GM19438 (cell line): ENCODE data around the gene NTM.
"Not testable (repeated sequence)": the region's sequence is repeated elsewhere in the genome, so short reads cannot be mapped to it uniquely, and the experiment has no call there.

Experiments used
- ATAC-seq: cut with Tn5 transposase; IDR thresholded peaks from one replicate; pipeline ENCODE4 v1.9.1; 2021; ENCODE audit warnings: low read depth; ENCODE audit not compliant: unreplicated experiment

The NTM gene

DNA sequence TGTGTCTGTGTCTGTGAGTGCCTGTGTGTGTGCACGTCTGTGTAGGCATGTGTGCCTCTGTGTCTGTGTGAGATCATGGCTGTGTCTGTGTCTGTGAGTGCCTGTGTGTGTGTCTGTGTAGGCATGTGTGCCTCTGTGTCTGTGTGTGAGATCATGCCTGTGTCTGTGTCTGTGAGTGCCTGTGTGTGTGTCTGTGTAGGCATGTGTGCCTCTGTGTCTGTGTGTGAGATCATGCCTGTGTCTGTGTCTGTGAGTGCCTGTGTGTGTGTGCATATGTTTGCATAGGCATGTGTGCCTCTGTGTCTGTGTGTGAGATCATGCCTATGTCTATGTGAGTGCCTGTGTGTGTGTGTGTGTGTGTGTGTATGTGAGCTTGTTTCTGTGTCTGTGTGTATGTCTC, 310.0 kb downstream of the NTM start:
- not testable (repeated sequence) for ATAC-seq

GRCh38 chr11:131681920-131682319, 311.5 kb downstream of the NTM start:
- ATAC-seq, result no peak

DNA sequence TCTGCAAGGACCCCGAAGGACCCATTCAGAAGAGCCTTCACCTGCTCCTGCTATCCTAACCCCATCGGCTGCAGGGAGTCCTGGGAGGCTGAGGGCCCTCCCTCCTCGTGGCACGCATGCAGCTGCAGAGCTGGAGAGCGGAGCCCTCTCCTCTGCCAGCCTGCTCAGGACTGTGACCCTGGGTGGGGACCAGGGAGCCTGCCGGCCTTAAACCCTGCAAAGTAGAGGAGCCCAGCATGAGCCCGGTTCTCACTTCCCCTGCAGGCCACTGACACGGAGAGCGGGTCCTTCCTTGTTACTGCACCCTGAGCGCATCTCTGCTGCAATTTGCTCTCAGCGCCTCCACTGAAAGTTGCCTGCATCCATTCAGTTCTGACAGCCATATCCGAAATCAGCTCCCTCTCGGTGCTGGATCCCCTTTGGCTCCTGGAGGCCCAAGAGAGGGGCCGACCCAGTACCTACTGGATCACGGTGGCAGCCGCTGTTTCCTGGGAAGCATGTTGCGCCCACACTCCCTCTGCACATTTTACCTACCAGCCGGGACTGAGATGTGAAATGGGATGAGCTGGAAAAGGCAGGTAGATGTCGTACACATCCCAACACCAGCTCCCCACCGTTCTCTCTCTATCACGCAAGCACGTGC, 312.1 kb downstream of the NTM start:
- ATAC-seq, result no peak

- ATAC-seq, result no peak
These were observed 312.7 kb downstream of the NTM start for GRCh38 chr11:131683131-131683530.

- ATAC-seq, result no peak
These were observed 313.3 kb downstream of the NTM start for GRCh38 chr11:131683666-131684065.

- ATAC-seq, result no peak
These were observed 314.0 kb downstream of the NTM start for GRCh38 chr11:131684111-131685060.

DNA sequence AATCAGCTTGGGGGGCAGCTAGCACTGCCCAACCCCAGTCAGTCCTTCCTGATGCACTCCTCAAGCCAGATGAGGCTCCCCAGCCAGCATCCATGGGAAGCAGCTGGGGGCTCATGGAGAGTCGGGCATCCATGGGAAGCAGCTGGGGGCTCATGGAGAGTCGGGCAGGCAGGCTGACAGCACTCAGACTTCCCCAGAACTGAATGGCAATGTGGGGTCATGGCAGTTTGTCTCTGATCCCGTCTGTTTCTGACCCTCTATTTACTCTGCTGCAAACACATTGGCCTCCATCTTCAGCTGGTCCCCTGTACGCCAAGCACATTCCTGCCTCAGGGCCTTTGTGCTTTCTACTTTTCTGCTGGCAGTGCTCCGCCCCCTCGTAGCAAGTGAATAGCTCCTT, 314.8 kb downstream of the NTM start:
- no peak for ATAC-seq

- no peak for ATAC-seq
These were observed 315.5 kb downstream of the NTM start for GRCh38 chr11:131685906-131686305.

- ATAC-seq, result no peak
These were observed 316.4 kb downstream of the NTM start for GRCh38 chr11:131686836-131687235.

GRCh38 chr11:131687291-131688047, 317.1 kb downstream of the NTM start:
- ATAC-seq, result no peak

GRCh38 chr11:131688048-131688693, 317.8 kb downstream of the NTM start:
- ATAC-seq, result peak; percentile 63

GRCh38 chr11:131689049-131689925, 318.9 kb downstream of the NTM start:
- ATAC-seq, result no peak

GRCh38 chr11:131690362-131690761, 319.9 kb downstream of the NTM start:
- ATAC-seq, result no peak

DNA sequence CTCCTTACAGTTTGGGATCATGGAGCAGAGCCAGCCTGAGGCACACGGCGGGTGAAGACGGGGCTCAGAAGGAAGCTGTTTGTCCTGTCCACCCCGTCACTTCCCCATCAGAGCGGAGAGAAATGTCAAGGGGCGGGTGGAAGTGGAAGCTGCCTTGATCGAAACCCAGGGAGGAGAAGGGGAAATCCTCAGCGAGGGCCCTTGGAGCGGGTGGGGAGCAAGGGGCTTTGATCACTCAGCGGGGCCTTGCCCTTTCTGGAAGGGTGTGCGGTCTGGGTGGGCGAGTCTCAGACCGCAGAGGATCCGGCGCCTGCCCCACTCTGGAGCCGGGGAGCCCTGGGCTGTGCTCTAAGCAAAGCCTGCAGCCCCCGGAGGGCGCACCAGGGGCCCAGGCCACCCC, 320.4 kb downstream of the NTM start:
- ATAC-seq, result no peak

GRCh38 chr11:131691181-131692041, 321.0 kb downstream of the NTM start:
- ATAC-seq, result peak; percentile 60

DNA sequence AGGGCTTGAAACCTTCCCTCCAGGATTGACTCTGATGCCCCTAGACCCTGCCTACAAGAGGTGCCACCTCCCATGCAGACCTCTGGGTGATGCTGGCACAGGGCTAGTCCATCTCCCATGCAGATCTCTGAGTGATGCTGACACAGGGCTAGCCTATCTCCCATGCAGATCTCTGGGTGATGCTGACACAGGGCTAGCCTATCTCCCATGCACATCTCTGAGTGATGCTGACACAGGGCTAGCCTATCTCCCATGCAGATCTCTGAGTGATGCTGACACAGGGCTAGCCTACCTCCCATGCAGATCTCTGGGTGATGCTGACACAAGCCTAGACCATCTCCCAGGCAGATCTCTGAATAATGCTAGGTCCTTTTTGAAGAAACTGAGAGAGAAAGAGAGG, 321.7 kb downstream of the NTM start:
- no peak for ATAC-seq

DNA sequence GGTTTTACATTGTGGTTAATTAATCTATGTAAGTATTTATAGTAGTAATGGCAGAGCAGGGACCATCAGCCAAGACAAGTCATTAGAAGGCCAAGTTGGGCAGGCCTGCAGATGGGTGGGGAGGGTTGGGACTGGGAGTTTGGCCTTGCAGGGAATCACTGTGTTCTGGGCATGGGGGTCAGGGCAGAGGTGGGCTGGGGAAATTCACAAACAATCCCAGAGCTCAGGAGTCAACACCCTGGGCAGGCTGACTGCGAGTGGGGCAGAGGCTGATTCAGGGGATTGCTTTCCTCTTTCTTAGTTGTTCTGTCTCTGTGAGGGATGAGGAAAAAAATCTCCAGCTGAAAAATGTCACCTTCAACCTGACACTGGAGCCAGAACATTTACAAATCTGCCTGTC, 322.5 kb downstream of the NTM start:
- ATAC-seq, result no peak

DNA sequence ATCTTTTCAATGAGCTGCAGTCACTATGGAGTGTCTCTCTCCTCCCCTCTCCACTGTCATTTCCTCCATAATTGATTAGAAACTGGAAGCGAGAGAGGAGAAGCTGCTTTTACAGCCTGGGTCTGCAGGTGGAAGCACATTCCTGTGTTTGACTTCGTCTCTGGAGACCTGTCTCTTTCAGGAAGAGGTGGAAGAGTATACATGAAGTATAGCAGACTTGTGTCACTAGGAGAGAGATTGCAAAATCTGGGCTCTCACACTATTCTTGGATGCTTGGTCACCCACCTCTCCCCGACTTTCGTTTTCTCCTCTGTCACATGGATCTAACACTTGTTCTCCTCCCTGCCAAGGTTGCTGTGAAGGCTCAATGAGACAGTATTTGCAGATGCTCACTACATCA, 323.3 kb downstream of the NTM start:
- no peak for ATAC-seq
